AG08396 (cell line): ENCODE measurements around the gene STEAP1.
A peak's percentile ranks its signal among the peaks of the same experiment; 100 is the strongest.

Experiments used
- DNase-seq: peaks from one replicate; pipeline ENCODE4 v3.0.0; 2012; ENCODE audit warnings: low spot score, mixed read lengths

STEAP1 gene

GRCh38 chr7:90211391-90212148 lies 57.3 kb downstream of the STEAP1 start, which contains the start of gene STEAP2:
Gene STEAP2, plus strand, starts transcription at chr7:90211740. Its CDS starts 13,343 bp downstream, at chr7:90225083.
- DNase-seq, result peak; percentile 93

- no peak for DNase-seq
Observed at GRCh38 chr7:90212149-90212495, 57.9 kb downstream of the STEAP1 start.

DNA sequence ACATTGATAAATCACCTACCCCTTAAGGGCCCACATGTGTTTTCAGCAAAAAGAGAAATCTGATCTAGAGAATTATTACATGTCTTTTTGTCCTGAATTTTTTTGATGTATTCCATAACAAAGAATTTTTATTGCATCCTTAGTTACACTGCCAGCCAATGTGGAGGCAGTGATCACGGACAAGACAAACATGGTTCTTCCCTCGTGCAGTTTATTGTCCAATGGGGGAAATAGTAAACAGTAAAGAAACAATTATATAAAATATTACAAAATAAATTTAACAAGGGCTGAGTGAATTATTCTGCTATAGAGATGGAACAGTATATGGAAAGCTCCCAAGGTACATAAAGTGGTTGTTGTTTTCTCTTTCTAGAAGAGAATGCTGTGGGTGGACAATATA lies 59.3 kb downstream of the STEAP1 start:
- DNase-seq, result no peak
